Measurements from ENCODE around the gene LAMC2.
"Not testable (repeated sequence)": the region's sequence is repeated elsewhere in the genome, so short reads cannot be mapped to it uniquely, and the experiment has no call there.

Gene LAMC2

GRCh38 chr1:183185941-183186490, at the start of gene LAMC2:
TSS of gene LAMC2 (plus strand) at chr1:183186264. CDS start at chr1:183186353, 89 bp downstream.
- DNase-seq (ENCODE audit: low read depth), result no peak

- no peak for DNase-seq (ENCODE audit: low read depth)
Observed at GRCh38 chr1:183137782-183138181, 48.3 kb upstream of the LAMC2 start.

DNA sequence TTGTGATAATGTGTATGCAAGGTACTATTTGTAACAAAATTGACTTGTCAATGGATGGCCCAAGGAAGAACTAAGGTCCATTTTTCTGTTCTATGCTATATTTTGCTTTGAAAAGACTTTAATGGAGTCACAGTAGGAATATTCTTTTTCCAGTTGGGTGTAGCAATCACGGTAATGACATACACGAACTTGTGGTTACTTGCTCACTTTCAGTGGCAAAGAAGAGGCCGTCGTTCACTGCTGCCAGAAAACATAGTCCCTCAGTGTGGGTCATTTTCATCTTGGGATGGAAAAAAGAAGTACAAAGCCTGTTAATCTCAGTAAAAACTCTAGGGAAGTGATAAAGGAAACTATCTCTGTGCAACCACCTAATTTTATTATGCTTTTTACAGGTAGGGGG, 47.8 kb upstream of the LAMC2 start:
- no peak for DNase-seq (ENCODE audit: low read depth)

GRCh38 chr1:183139281-183139942, 46.7 kb upstream of the LAMC2 start:
- DNase-seq (ENCODE audit: low read depth), result no peak

GRCh38 chr1:183140633-183141032, 45.4 kb upstream of the LAMC2 start:
- no peak for DNase-seq (ENCODE audit: low read depth)

GRCh38 chr1:183142171-183142570, 43.9 kb upstream of the LAMC2 start:
- no peak for DNase-seq (ENCODE audit: low read depth)

- DNase-seq (ENCODE audit: low read depth), result no peak
Observed at GRCh38 chr1:183143576-183144315, 42.3 kb upstream of the LAMC2 start.

- DNase-seq (ENCODE audit: low read depth), result no peak
Observed at GRCh38 chr1:183144752-183145151, 41.3 kb upstream of the LAMC2 start.

DNA sequence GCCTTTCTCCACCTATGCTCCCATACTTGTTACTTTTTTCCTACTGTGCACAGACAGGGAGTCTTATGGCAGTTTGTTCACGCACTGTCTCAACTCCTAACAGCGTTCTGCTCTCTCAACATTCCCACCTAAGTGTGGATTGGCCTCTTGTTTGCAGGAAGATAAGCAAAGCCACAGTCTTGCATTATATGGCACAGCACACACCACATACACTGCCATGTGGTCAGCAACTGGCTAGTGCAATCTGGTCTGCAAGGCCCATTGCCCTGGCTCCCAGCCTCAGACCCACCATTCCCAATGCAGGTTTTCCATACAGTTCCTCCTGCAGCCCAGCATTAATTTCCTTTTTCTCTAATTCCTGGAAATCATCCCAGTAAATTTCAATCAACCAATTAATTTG, 38.3 kb upstream of the LAMC2 start:
- no peak for DNase-seq (ENCODE audit: low read depth)

GRCh38 chr1:183148599-183148998, 37.5 kb upstream of the LAMC2 start:
- no peak for DNase-seq (ENCODE audit: low read depth)

DNA sequence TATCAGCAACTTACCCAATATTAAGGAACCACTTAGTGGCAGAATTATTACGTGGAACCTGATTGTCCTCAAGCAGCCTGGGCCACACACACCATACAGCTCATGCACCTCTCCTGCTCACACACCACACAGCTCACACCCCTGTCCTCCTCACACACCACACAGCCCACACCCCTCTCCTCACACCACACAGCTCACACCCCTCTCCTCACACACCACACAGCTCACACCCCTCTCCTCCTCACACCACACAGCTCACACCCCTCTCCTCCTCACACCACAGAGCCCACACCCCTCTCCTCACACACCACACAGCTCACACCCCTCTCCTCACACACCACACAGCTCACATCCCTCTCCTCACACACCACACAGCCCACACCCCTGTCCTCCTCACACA, 36.8 kb upstream of the LAMC2 start:
- DNase-seq (ENCODE audit: low read depth), result no peak

GRCh38 chr1:183150032-183150431, 36.0 kb upstream of the LAMC2 start:
- not testable (repeated sequence) for DNase-seq (ENCODE audit: low read depth)

GRCh38 chr1:183150445-183150844, 35.6 kb upstream of the LAMC2 start:
- no peak for DNase-seq (ENCODE audit: low read depth)

DNA sequence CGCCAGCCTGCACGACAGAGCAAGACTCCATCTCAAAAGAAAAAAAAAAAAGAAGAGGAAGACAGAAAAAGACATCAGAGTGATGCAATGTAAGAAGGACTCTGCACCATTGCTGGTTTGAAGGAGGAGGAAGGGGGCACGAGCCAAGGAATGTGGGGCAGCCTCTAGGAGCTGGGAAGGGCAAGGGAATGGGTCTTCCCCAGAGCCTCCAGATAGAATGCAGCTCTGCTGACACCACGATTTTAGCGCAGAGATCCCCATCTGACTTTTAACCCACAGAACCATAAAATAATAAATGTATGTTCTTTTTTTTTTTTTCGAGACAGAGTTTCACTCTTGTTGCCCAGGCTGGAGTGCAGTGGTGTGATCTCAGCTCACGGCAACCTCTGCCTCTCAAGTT, 33.9 kb upstream of the LAMC2 start:
- DNase-seq (ENCODE audit: low read depth), result no peak

GRCh38 chr1:183155939-183156338, 30.1 kb upstream of the LAMC2 start:
- no peak for DNase-seq (ENCODE audit: low read depth)

GRCh38 chr1:183159960-183160359, 26.1 kb upstream of the LAMC2 start:
- no peak for DNase-seq (ENCODE audit: low read depth)

DNA sequence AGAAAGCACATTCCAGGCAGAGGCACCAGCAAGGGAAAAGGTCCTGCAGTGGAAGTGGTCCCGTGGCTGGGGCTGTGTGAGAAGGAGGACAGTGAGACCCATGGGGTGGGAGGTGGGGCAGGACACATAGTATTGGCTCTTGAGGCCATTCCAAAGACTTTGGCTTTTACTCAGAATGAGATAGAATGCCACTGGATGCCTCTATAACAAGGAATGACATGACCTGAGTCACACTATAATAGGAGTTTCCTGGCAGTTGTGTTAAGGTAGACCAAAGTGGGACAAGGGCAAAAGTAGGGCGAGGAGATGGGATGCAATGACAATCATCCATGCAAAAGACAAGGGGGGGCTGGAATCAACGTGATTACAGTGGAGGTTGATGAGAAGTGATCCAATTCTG, 24.7 kb upstream of the LAMC2 start:
- DNase-seq (ENCODE audit: low read depth), result no peak

DNA sequence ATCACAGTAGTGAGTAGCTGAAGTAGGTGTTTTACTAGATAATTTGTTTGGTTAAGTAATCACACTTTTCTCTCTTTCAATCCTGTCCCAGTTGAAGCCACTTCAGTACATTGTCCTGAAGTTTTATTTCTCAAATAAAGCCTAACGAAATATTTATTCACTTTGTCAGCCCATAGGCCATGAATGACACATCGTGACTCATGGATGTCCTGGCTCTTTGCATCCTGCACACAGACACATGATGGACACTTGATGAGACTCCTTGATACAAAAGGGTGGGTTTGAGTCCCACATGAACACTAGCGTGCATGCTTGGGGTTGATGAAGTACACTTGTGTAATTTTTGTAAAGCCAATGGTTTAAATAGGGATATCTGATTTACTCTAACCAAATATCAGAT, 22.7 kb upstream of the LAMC2 start:
- no peak for DNase-seq (ENCODE audit: low read depth)

DNA sequence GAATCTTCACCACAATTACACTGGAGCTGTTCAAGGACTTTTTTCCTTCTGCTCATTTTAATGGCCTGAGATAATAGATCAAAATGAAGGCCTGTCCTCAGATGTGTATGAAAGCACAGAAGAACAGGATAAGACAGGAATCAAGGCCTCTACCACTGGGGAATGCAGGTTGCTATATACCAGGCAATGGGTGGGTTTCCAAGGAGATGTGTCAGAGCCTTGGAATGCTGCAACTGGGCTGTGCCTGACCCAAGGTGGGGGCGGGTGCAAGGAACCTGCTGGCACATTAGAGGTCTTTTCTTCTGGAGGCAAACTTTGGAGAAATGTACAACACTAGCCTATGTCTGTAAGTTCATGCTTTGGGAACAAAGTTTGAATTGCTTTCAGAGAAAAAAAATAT, 21.7 kb upstream of the LAMC2 start:
- DNase-seq (ENCODE audit: low read depth), result no peak

- DNase-seq (ENCODE audit: low read depth), result no peak
Observed at GRCh38 chr1:183164963-183165362, 21.1 kb upstream of the LAMC2 start.

- DNase-seq (ENCODE audit: low read depth), result no peak
Observed at GRCh38 chr1:183165456-183165855, 20.6 kb upstream of the LAMC2 start.

GRCh38 chr1:183166454-183166853, 19.6 kb upstream of the LAMC2 start:
- no peak for DNase-seq (ENCODE audit: low read depth)

- no peak for DNase-seq (ENCODE audit: low read depth)
Observed at GRCh38 chr1:183167676-183168075, 18.4 kb upstream of the LAMC2 start.

DNA sequence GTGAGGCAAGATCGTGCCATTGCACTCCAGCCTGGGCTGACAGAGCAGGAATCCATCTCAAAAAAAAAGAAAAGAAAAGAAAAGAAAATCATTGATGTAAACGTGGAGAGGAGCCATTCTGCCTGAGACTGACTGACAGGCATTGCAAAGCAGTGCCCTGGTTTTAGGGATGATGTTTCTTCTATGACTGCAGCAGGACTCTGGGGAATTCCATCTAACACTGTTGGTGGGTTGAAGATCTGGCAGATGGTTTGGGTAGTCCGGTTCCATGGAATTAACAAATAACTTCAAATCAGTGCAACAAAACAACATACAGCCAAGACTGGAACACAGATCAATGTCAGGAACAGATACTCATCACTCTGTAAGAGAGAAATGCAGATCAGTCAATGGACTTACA, 17.8 kb upstream of the LAMC2 start:
- DNase-seq (ENCODE audit: low read depth), result no peak
